Pancreas (tissue), 10 donors: ENCODE data around the gene NRN1L. TPM values are rescaled to one million over a fixed set of nuclear protein-coding genes. Genes with fewer than 3 reads are reported as not detected.
A peak's percentile ranks its signal among the peaks of the same experiment; 100 is the strongest.

ENCODE experiments used
- ATAC-seq, 4 donors: fragments of 200-7000 bp; cut with Tn5 transposase; one replicate each; pipeline versions ENCODE4 v1.8.0 to v1.9.1; 2020; ENCODE audit warnings: mild to moderate bottlenecking in 4 of 4, moderate library complexity in 4 of 4
- DNase-seq, 6 donors: peaks; one replicate each; pipeline ENCODE4 v3.0.0-alpha.2; 2020
- FAIRE-seq: peaks from 2 replicates; lab custom pipeline; 2012; peaks lifted over from hg19 to GRCh38; lab: Jason Lieb, UNC
- H3K27ac ChIP-seq, 4 donors: fragments of 200-600 bp; sonication (generic); 1 replicate in 3 of 4; 2 replicates in 1 of 4; pipeline versions ENCODE4 v1.5.0 to v1.8.0; 2020
- H3K27me3 ChIP-seq, 4 donors: fragments of 200-600 bp; one replicate each; pipeline ENCODE4 v1.8.0; 2021
- H3K36me3 ChIP-seq, 3 donors: fragments of 200-600 bp; sonication (generic) in 1 of 3; one replicate each; pipeline versions ENCODE4 v1.5.0 to v1.8.0; 2020 to 2021
- H3K4me1 ChIP-seq, 3 donors: fragments of 200-600 bp; one replicate each; pipeline ENCODE4 v1.8.0; 2021
- H3K4me3 ChIP-seq, 4 donors: fragments of 200-600 bp; sonication (generic) in 2 of 4; one replicate each; pipeline versions ENCODE4 v1.5.0 to v1.8.0; 2020 to 2021
- H3K9me3 ChIP-seq, 4 donors: fragments of 200-600 bp; one replicate each; pipeline ENCODE4 v1.8.0; 2021
- CTCF ChIP-seq, 4 donors: fragments of 200-600 bp; sonication (generic) in 3 of 4; IDR thresholded peaks; one replicate each; pipeline versions ENCODE4 v1.5.0 to v1.8.0; 2021; ENCODE audit warnings: antibody characterized with exemption in 4 of 4
- WGBS, 2 donors: extraction: QIAGEN DNeasy Blood & Tissue Kit; methylation state at CpG; one replicate each; pipeline ENCODE4 v1.1.7; 2013; 5-methylcytosine and 5-hydroxymethylcytosine counted together
- intact Hi-C, 3 donors: fragments of 100-400 bp; cut with DNase I; formaldehyde crosslinking; loops; one replicate each; pipeline versions ENCODE4 v1.11.1 to v1.14.2; 2022
- polyA plus RNA-seq, 2 donors: library from polyadenylated mRNA; stranded (reverse); fragments of 200-250 nt; gene quantifications; one replicate each; pipeline ENCODE4 v1.2.3, GENCODE V29; 2013
- total RNA-seq, 6 donors: library from RNA; stranded (reverse); fragmentation: NEBNext Ultra II Directional in 4 of 6; extraction: Animal tissue kit (Norgen Biotek cat#: 25700) in 4 of 6; gene quantifications; one replicate each; pipeline versions ENCODE4 v1.2.1 to v1.2.4, GENCODE V29; 2021 to 2023
- donor health status: healthy with polysubstance abuse.
- donor health status: DM: no; HTN: no; CAD: no; lungs with moderate emphysema.
- donor health status: DM: no; HTN: no; CAD: no.
- donor health status: control.
- donor health status: control.
- donor health status: Bipolar disorder and iron deficiency.
- donor health status: DM: yes; HTN: yes; CAD: no.
- donor health status: DM: no; HTN: no; CAD: no.
- donor health status: DM: no; HTN: no; CAD: no.
- donor health status: DM: yes; HTN: yes; CAD: no.

NRN1L gene
- total and polyA plus RNA-seq, 8 donors: 0.34 to 4.2 (median 0.67) TPM; not detected in 3

- peak; percentile 69 to 81 (median 78) for TF ChIP-seq CTCF (IDR thresholded peaks at IDR 0.05)
- Histone ChIP-seq H3K27me3 (no peaks in the 10 kb centered on the region), H3K36me3 (peaks cover 9 to 49% (median 42%) of the 10 kb centered on the region in 3 donors), H3K4me3 (no peak overlapping the region), H3K4me1 (no peaks in the 10 kb centered on the region), H3K27ac (no peak overlapping the region), H3K9me3 (no peaks in the 10 kb centered on the region)
- WGBS, 2 donors: 52 to 60% methylated on average over 11 of the region's 11 CpGs
- intact Hi-C loops: loop anchor here in 1 of 3 donors (5.0 to 10.0 kb wide), 2 partner anchors 48 to 151 kb away; partner anchors contain the start of gene CTRL
- DNase-seq (peak in 5 of 6 donors; percentile 50 to 90 (median 70)), ATAC-seq (peak; percentile 80 to 86 (median 84)), FAIRE-seq (no peak)
These were observed 818 bp upstream of the NRN1L start for GRCh38 chr16:67883872-67884261.

GRCh38 chr16:67885545-67885944 lies 860 bp downstream of the NRN1L start:
- intact Hi-C loops: loop anchor here in 1 of 3 donors (10.0 kb wide), 1 partner anchor 149 kb away; no protein-coding TSS in a partner anchor
- no peaks in the 10 kb centered on the region for H3K9me3 ChIP-seq
- H3K27me3 ChIP-seq: no peaks in the 10 kb centered on the region
- FAIRE-seq (no peak), DNase-seq (no peak), ATAC-seq (no peak)
- TF ChIP-seq CTCF (IDR thresholded peaks at IDR 0.05): no peak
- no peak overlapping the region for H3K4me3 ChIP-seq
- 91 to 96% methylated on average over 12 of the region's 12 CpGs for WGBS, 2 donors
- peaks cover 0 to 32% (median 27%) of the 10 kb centered on the region in 3 donors for H3K36me3 ChIP-seq
- no peak overlapping the region for H3K27ac ChIP-seq
- no peaks in the 10 kb centered on the region for H3K4me1 ChIP-seq

GRCh38 chr16:67885976-67886375 lies 1.3 kb downstream of the NRN1L start:
- no peak for FAIRE-seq
- H3K27ac ChIP-seq: no peak overlapping the region

GRCh38 chr16:67886387-67886786 lies 1.7 kb downstream of the NRN1L start:
- FAIRE-seq (no peak), DNase-seq (no peak), ATAC-seq (no peak)
- H3K36me3 ChIP-seq: peaks cover 0 to 24% (median 18%) of the 10 kb centered on the region in 3 donors
- intact Hi-C loops: loop anchor here in 1 of 3 donors (10.0 kb wide), 1 partner anchor 148 kb away; no protein-coding TSS in a partner anchor
- no peak overlapping the region for H3K27ac ChIP-seq
- WGBS, 2 donors: 92 to 95% methylated on average over 5 of the region's 5 CpGs
- no peaks in the 10 kb centered on the region for H3K9me3 ChIP-seq
- H3K4me3 ChIP-seq: no peak overlapping the region
- no peak for TF ChIP-seq CTCF (IDR thresholded peaks at IDR 0.05)
- no peaks in the 10 kb centered on the region for H3K4me1 ChIP-seq
- no peaks in the 10 kb centered on the region for H3K27me3 ChIP-seq

More at GRCh38 chr16:67885976-67886375, 1.3 kb downstream of the NRN1L start:
- H3K4me3 ChIP-seq: no peak overlapping the region
- no peaks in the 10 kb centered on the region for H3K9me3 ChIP-seq
- peaks cover 0 to 28% (median 23%) of the 10 kb centered on the region in 3 donors for H3K36me3 ChIP-seq
- intact Hi-C loops: loop anchor here in 1 of 3 donors (10.0 kb wide), 1 partner anchor 149 kb away; no protein-coding TSS in a partner anchor
- H3K27me3 ChIP-seq: no peaks in the 10 kb centered on the region
- DNase-seq: no peak
- WGBS, 2 donors: 93 to 98% methylated on average over 19 of the region's 19 CpGs
- H3K4me1 ChIP-seq: no peaks in the 10 kb centered on the region
- ATAC-seq: no peak
- no peak for TF ChIP-seq CTCF (IDR thresholded peaks at IDR 0.05)

- WGBS, 2 donors: 67 to 79% methylated on average over 3 of the region's 3 CpGs
- no peak for DNase-seq
- Histone ChIP-seq H3K27me3 (no peaks in the 10 kb centered on the region), H3K4me3 (no peak overlapping the region), H3K36me3 (peaks cover 0 to 5% (median 3%) of the 10 kb centered on the region in 3 donors), H3K4me1 (peaks cover 0 to 5% (median 0%) of the 10 kb centered on the region in 3 donors), H3K9me3 (no peaks in the 10 kb centered on the region), H3K27ac (no peak overlapping the region)
- no peak for FAIRE-seq
- intact Hi-C loops: loop anchor here in 1 of 3 donors (10.0 kb wide), 1 partner anchor 146 kb away; no protein-coding TSS in a partner anchor
- TF ChIP-seq CTCF (IDR thresholded peaks at IDR 0.05): no peak
- ATAC-seq: no peak
These were observed 3.6 kb downstream of the NRN1L start for GRCh38 chr16:67888331-67888730.
